HK-2 (cell line): Measurements from ENCODE around the gene PTPRK.

Source experiments
- DNase-seq: peaks from one replicate; pipeline ENCODE4 v3.0.0-alpha.2; 2018; ENCODE audit not compliant: unreplicated experiment

Gene PTPRK

GRCh38 chr6:128389820-128390534 is 130.4 kb downstream of the PTPRK start:
- DNase-seq = no peak

- DNase-seq = no peak
Measured at GRCh38 chr6:128388380-128388779, 132.0 kb downstream of the PTPRK start.

- DNase-seq = no peak
Measured at GRCh38 chr6:128380891-128381290, 139.5 kb downstream of the PTPRK start.

GRCh38 chr6:128379577-128379976 is 140.8 kb downstream of the PTPRK start:
- no peak for DNase-seq

GRCh38 chr6:128376952-128377503 is 143.4 kb downstream of the PTPRK start:
- no peak for DNase-seq

- DNase-seq = no peak
Measured at GRCh38 chr6:128371136-128371535, 149.3 kb downstream of the PTPRK start.

- DNase-seq = no peak
Measured at GRCh38 chr6:128370072-128370471, 150.3 kb downstream of the PTPRK start.

GRCh38 chr6:128368213-128368944 is 152.0 kb downstream of the PTPRK start:
- DNase-seq = no peak

GRCh38 chr6:128367437-128367836 is 153.0 kb downstream of the PTPRK start:
- DNase-seq = no peak

GRCh38 chr6:128365520-128366160 is 154.8 kb downstream of the PTPRK start:
- DNase-seq = no peak

GRCh38 chr6:128364766-128365519 is 155.5 kb downstream of the PTPRK start:
- no peak for DNase-seq

GRCh38 chr6:128363020-128363813 is 157.2 kb downstream of the PTPRK start:
- DNase-seq = no peak

GRCh38 chr6:128361378-128361777 is 159.0 kb downstream of the PTPRK start:
- no peak for DNase-seq

GRCh38 chr6:128358244-128358776 is 162.1 kb downstream of the PTPRK start:
- no peak for DNase-seq

- no peak for DNase-seq
Measured at GRCh38 chr6:128357392-128358130, 162.8 kb downstream of the PTPRK start.

- DNase-seq = no peak
Measured at GRCh38 chr6:128352366-128352765, 168.0 kb downstream of the PTPRK start.

GRCh38 chr6:128351255-128351514 is 169.2 kb downstream of the PTPRK start:
- no peak for DNase-seq

- no peak for DNase-seq
Measured at GRCh38 chr6:128350416-128351254, 169.8 kb downstream of the PTPRK start.

- no peak for DNase-seq
Measured at GRCh38 chr6:128347123-128347522, 173.3 kb downstream of the PTPRK start.
